Right atrium auricular region (tissue), 2 donors: ENCODE measurements around the gene SMOC2. TPM values are rescaled to one million over a fixed set of nuclear protein-coding genes. Genes with fewer than 3 reads are reported as not detected.
A peak's percentile ranks its signal among the peaks of the same experiment; 100 is the strongest.
"Not testable (repeated sequence)": the region's sequence is repeated elsewhere in the genome, so short reads cannot be mapped to it uniquely, and the experiment has no call there.

Experiments
- DNase-seq: peaks from one replicate; pipeline ENCODE4 v3.0.0-alpha.2; 2019; ENCODE audit warnings: low spot score
- H3K27ac ChIP-seq, 2 donors: fragments of 200-600 bp; sonication (generic); 1 replicate in 1 of 2; 2 replicates in 1 of 2; pipeline ENCODE4 v1.5.1; 2016 to 2019
- H3K27me3 ChIP-seq, 2 donors: fragments of 200-600 bp; sonication (generic); one replicate each; pipeline versions ENCODE4 v1.5.1 to v1.6.0; 2017 to 2019
- H3K36me3 ChIP-seq: fragments of 200-600 bp; sonication (generic); one replicate; pipeline ENCODE4 v1.5.1; 2016
- H3K4me1 ChIP-seq, 2 donors: fragments of 200-600 bp; sonication (generic); one replicate each; pipeline versions ENCODE4 v1.5.1 to v1.6.0; 2017 to 2019
- H3K4me3 ChIP-seq, 2 donors: fragments of 200-600 bp; sonication (generic); 1 replicate in 1 of 2; 2 replicates in 1 of 2; pipeline ENCODE4 v1.5.1; 2017 to 2019; ENCODE audit warnings: mild to moderate bottlenecking in 1 of 2, moderate library complexity in 1 of 2
- H3K9me3 ChIP-seq, 2 donors: fragments of 200-600 bp; sonication (generic); one replicate each; pipeline ENCODE4 v1.5.1; 2019
- total RNA-seq, 2 donors: library from RNA; depleted of rRNA; stranded (reverse); fragments of >200 nt; gene quantifications; one replicate each; pipeline ENCODE4 v1.1.0, GENCODE V29; 2016
- TF ChIP-seq, protein P1 (sequence below), 2 donors: fragments of 200-600 bp; sonication (generic); IDR thresholded peaks; one replicate each; pipeline ENCODE4 v1.5.1; 2019; ENCODE audit warnings: antibody characterized with exemption in 2 of 2

The SMOC2 gene
- total RNA-seq, 2 donors from 2014 or later = 10.8 to 31.7 TPM

DNA sequence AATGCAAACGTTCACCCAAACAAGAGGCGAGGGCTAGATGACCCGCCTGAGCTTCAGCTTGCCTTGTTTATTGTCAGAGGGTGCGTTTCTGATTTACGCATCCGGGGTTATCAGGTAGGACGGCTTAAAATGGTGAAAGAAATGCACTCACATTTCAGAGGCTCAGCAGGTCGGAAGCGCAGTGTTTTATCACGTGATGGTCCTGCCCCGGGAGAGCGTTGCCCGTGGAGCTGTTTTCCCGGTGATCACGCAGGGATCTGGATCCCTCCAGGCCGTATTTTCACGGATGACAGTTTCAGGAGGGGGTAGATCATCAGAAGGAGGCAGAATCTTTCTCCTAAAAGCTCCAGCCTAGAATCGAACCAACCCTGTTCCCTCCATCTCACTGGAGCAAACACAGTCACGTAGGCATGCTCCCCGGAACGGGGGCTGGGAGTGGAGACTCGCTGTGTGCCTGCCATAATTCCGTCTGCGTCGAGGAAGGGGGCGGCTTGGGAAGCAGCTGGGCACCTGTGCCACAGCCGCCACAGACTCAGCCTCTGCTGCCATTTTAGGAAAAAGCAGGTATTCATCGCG is 121.7 kb downstream of the SMOC2 start:
- no peaks in the 10 kb centered on the region for H3K27me3 ChIP-seq
- H3K27ac ChIP-seq = no peak overlapping the region
- peaks cover 0 to 12% of the 10 kb centered on the region in 2 donors for H3K4me1 ChIP-seq
- no peak overlapping the region for H3K4me3 ChIP-seq
- TF ChIP-seq, protein P1, sequence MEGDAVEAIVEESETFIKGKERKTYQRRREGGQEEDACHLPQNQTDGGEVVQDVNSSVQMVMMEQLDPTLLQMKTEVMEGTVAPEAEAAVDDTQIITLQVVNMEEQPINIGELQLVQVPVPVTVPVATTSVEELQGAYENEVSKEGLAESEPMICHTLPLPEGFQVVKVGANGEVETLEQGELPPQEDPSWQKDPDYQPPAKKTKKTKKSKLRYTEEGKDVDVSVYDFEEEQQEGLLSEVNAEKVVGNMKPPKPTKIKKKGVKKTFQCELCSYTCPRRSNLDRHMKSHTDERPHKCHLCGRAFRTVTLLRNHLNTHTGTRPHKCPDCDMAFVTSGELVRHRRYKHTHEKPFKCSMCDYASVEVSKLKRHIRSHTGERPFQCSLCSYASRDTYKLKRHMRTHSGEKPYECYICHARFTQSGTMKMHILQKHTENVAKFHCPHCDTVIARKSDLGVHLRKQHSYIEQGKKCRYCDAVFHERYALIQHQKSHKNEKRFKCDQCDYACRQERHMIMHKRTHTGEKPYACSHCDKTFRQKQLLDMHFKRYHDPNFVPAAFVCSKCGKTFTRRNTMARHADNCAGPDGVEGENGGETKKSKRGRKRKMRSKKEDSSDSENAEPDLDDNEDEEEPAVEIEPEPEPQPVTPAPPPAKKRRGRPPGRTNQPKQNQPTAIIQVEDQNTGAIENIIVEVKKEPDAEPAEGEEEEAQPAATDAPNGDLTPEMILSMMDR (IDR thresholded peaks at IDR 0.05) = no peak
- no peaks in the 10 kb centered on the region for H3K9me3 ChIP-seq
- no peak for DNase-seq
- no peaks in the 10 kb centered on the region for H3K36me3 ChIP-seq

- Histone ChIP-seq H3K36me3 (no peaks in the 10 kb centered on the region), H3K27me3 (no peaks in the 10 kb centered on the region), H3K4me3 (no peak overlapping the region), H3K4me1 (peaks cover 0 to 12% of the 10 kb centered on the region in 2 donors), H3K9me3 (no peaks in the 10 kb centered on the region), H3K27ac (no peak overlapping the region)
- TF ChIP-seq, protein P1 (IDR thresholded peaks at IDR 0.05) = no peak
- no peak for DNase-seq
Measured at GRCh38 chr6:168563656-168564055, 122.7 kb downstream of the SMOC2 start.

GRCh38 chr6:168565112-168565511 is 124.1 kb downstream of the SMOC2 start:
- DNase-seq = no peak
- Histone ChIP-seq H3K36me3 (no peaks in the 10 kb centered on the region), H3K4me3 (no peak overlapping the region), H3K27me3 (no peaks in the 10 kb centered on the region), H3K9me3 (no peaks in the 10 kb centered on the region), H3K27ac (no peak overlapping the region), H3K4me1 (peaks cover 0 to under 1% of the 10 kb centered on the region in 2 donors)
- TF ChIP-seq, protein P1 (IDR thresholded peaks at IDR 0.05) = no peak

DNA sequence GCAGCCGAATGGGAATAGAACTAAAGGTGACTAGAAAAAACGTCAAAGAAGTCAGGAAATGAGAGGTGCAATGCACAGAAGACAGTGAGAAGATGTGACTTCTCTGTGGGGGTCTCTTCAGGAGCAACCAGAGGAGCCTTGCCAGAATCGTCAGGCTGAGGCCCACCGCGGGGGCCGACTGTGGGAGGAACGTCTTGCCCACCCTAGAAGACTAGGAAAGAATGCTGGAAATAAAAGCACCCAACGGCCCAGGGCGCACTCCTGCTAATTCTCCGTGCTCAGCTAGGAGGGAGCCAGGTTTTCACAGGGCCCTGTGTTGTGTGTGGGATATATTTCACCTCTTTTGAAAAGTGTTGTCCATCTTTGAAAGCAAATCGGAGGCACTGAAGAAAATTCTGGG is 129.2 kb downstream of the SMOC2 start:
- Histone ChIP-seq H3K4me1 (no peaks in the 10 kb centered on the region), H3K36me3 (no peaks in the 10 kb centered on the region), H3K27ac (no peak overlapping the region), H3K27me3 (no peaks in the 10 kb centered on the region), H3K4me3 (no peak overlapping the region), H3K9me3 (no peaks in the 10 kb centered on the region)
- no peak for DNase-seq
- TF ChIP-seq, protein P1 (IDR thresholded peaks at IDR 0.05) = no peak

DNA sequence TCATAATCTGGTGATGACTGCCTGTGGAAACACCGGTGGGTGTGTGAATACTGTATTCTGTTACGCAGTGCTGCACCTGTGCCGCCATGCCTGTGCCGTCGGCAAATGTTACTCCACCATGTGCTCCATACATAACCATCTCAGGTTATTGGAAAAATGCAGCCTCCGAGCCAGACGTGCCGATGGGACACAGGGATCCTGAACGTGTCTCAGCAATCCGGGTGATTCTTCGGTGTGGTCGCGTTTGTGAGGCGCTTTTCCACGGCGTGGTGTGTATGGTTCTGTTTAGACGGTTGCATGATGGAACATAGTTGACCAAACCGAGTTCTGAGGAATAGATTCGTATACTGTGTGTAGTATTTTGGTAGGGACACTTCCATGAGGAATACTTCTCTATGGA is 130.3 kb downstream of the SMOC2 start:
- peak; percentile 34 for DNase-seq
- H3K9me3 ChIP-seq = no peaks in the 10 kb centered on the region
- H3K27me3 ChIP-seq = no peaks in the 10 kb centered on the region
- no peaks in the 10 kb centered on the region for H3K4me1 ChIP-seq
- TF ChIP-seq, protein P1 (IDR thresholded peaks at IDR 0.05) = no peak
- H3K36me3 ChIP-seq = no peaks in the 10 kb centered on the region
- no peak overlapping the region for H3K4me3 ChIP-seq
- no peak overlapping the region for H3K27ac ChIP-seq

GRCh38 chr6:168573276-168573835 is 132.4 kb downstream of the SMOC2 start:
- not testable (repeated sequence) for H3K36me3 ChIP-seq, H3K9me3 ChIP-seq, H3K4me1 ChIP-seq, H3K4me3 ChIP-seq, DNase-seq, H3K27me3 ChIP-seq, H3K27ac ChIP-seq
